ENCODE results near the gene PGBD5.

The PGBD5 gene

DNA sequence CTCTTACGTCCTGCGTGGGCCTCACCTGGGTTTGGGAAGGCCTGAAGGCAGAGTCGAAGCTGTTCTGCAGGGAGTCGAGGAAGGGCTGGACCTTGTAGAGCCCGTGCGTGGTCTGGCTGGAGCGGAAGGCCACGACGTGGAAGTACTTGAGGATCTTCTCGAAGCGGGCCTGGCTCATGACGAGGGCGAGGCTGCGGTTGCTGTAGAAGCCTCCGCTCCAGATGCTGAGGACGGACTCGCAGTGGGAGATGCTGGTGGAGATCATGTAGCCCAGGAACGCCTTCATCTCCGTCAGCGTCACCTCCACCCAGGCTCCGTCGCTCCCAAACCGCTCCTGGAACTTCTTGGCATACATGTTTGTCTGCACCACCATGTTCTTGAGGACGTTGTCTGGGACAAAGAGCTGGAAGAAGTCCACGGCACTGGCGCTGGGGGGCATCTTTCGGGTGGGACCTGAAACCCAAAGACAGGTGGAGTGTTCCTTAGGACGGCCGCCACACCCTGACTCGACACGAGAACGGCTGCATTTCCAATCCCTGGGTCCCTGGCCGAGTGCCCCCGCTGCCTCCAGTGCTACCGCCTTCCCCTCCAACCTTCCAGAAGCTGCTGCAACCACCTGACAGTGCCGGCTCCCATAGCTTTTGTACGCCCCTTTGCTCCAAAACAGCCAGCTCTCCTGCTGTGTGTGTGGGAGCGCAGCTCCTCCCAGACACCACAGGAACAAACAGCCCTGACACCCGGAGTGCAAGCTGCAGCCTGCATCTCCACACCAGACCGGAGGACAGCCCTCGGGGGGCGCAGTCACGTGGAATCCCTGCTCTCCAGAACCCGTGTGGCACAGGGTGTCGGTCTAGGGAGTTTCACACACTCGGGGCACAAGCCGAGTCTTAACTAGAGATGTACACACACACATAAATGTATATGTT, 69.0 kb downstream of the PGBD5 start:
- TF ChIP-seq CTCF (IDR thresholded peaks at IDR 0.05; ENCODE audit: insufficient read depth, missing control alignments) = no peak
- FAIRE-seq (no peak), DNase-seq (ENCODE audit: insufficient read length, low spot score) (no peak)

DNA sequence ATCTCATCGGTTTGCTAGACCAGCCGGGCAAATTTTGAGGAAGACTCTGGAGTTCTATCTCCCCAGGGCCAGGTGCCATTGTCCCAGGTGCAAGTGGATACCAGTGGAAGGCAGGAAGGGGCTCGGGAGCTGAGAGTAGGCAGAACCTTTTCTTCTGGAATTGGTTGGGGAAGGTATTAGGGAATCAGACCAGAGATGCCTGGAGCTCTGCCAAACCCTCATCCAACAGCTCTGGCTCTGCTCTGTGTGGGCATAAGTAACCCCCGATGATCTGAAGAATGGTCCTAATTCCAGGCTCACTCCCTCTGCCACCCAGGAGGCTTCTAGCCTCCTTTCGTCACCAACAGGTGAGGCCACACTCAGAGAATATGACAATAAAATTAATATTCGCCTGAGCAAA, 69.9 kb downstream of the PGBD5 start:
- no peak for FAIRE-seq
- no peak for DNase-seq (ENCODE audit: insufficient read length, low spot score)
- no peak for TF ChIP-seq CTCF (IDR thresholded peaks at IDR 0.05; ENCODE audit: insufficient read depth, missing control alignments)

DNA sequence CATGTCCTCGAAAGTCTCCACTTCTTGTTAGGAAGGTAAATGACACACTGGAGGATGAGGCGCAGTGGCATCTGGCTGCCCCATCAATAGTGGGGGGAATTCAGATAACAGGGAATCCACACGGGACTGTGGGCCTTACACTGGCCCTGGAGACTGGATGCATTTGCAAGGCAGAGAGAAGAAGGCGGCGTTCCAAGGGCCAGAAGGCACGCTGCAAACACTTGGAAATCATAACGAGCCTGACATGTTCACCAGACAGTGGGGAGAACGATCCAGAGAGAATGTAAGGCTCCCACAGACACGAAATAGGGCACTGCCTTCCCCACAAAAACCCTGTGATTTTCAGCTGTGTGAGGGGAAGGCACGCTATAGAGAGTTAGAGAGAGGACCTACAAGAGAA, 70.5 kb downstream of the PGBD5 start:
- TF ChIP-seq CTCF (IDR thresholded peaks at IDR 0.05; ENCODE audit: insufficient read depth, missing control alignments) = no peak
- no peak for FAIRE-seq
- no peak for DNase-seq (ENCODE audit: insufficient read length, low spot score)

- FAIRE-seq (no peak), DNase-seq (ENCODE audit: insufficient read length, low spot score) (no peak)
- TF ChIP-seq CTCF (IDR thresholded peaks at IDR 0.05; ENCODE audit: insufficient read depth, missing control alignments) = no peak
These were observed 71.0 kb downstream of the PGBD5 start for GRCh38 chr1:230355128-230355527.

GRCh38 chr1:230354005-230354404, 72.1 kb downstream of the PGBD5 start:
- DNase-seq (ENCODE audit: insufficient read length, low spot score) = no peak
- FAIRE-seq = no peak
- no peak for TF ChIP-seq CTCF (IDR thresholded peaks at IDR 0.05; ENCODE audit: insufficient read depth, missing control alignments)

DNA sequence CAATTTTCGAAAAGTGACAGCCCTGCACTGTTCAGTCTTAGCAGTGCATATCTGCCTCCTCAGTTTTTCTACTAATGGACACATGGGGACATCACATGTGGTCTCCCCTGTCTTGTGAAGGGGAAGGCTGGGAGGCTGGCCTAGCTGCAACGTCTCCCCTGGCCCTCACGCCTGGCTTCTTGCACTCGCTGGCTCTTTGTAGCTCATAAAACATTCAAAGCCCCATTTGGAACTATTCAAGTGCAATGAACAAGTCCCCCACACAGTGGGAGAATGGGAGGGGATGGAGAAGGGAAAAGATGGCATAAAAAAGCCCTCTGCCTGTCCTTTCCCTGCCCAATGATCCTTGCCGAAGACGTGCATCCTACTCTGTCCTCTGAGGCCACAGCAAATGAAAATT, 73.6 kb downstream of the PGBD5 start:
- TF ChIP-seq CTCF (IDR thresholded peaks at IDR 0.05; ENCODE audit: insufficient read depth, missing control alignments) = no peak
- FAIRE-seq = no peak
- DNase-seq (ENCODE audit: insufficient read length, low spot score) = no peak

GRCh38 chr1:230351983-230352382, 74.1 kb downstream of the PGBD5 start:
- no peak for FAIRE-seq
- no peak for TF ChIP-seq CTCF (IDR thresholded peaks at IDR 0.05; ENCODE audit: insufficient read depth, missing control alignments)

More at GRCh38 chr1:230351983-230352382, 74.1 kb downstream of the PGBD5 start:
- no peak for DNase-seq (ENCODE audit: insufficient read length, low spot score)
